GM18907 (cell line): ENCODE data around the gene CIAO3.
"Not testable (repeated sequence)": the region's sequence is repeated elsewhere in the genome, so short reads cannot be mapped to it uniquely, and the experiment has no call there.

Experiments
- ATAC-seq: cut with Tn5 transposase; IDR thresholded peaks from one replicate; pipeline ENCODE4 v1.9.1; 2021; ENCODE audit warnings: mild to moderate bottlenecking, moderate library complexity; ENCODE audit not compliant: unreplicated experiment

CIAO3 gene

DNA sequence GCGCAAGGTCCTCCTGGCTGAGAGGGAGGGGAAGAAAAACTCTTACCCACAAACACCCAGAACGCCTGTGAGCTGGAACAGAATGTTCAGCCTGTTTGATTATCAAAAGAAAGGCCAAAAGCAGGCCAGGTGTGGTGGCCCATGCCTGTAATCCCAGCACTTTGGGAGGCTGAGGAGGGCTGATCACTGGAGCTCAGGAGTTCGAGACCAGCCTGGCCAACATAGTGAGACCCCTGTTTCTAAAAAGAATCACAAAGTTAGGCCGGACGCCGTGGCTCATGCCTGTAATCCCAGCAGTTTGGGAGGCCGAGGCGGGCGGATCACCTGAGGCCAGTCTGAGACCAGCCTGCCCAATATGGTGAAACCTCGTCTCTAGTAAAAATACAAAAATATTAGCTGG, 35.5 kb upstream of the CIAO3 start:
- not testable (repeated sequence) for ATAC-seq

DNA sequence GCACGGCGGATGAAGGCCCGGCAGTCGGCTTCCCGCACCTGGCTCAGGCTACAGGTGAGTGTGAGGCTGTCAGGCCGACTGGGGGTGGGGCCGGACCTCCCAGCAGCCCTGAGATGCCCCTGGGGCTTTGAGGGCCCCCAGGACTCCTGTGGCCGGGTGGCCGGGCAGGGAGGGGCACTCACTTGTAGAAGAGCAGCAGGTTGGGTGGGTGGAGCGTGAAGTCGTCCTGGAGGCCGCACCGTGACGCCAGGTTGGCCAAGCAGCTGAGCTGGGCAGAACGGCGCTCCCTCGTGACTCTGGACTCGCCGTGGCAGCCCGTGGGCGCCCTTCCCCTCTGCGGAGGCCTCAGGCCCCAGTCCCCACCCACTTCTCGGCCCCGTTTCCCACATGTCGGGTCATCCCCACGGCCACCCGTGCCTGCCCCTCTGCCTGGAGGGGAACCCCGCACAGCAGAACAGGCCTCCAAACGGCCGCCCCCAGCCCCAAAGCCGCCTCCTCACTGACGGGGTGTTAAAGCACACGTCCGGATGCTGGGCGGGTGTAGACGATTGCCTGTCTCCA, 34.5 kb upstream of the CIAO3 start:
- ATAC-seq, result no peak

GRCh38 chr16:774086-775001, 33.5 kb upstream of the CIAO3 start:
- ATAC-seq, result no peak

GRCh38 chr16:772959-773358, 32.2 kb upstream of the CIAO3 start:
- ATAC-seq, result no peak

- ATAC-seq, result no peak
These were observed 29.6 kb upstream of the CIAO3 start for GRCh38 chr16:770411-770810.

DNA sequence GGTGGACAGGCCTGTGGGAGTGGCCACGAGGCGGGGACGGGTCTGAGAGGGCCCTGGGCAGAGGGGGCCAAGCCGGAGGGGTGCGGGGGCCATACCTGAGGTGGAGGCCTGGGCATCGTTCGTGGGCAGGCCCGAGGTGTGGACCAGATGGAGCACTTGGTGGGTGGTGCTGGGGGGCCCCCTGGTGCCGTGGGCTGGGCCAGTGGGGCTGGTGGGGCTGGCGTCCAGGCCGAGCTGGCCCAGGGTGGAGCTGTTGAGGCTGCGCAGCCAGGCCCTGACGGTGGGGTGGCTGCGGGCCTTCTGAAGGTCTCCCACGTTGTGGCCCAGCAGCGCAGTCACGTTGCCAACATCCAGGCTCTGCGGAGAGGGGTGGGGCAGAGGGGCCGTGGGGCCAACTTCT, 29.1 kb upstream of the CIAO3 start:
- ATAC-seq, result no peak

DNA sequence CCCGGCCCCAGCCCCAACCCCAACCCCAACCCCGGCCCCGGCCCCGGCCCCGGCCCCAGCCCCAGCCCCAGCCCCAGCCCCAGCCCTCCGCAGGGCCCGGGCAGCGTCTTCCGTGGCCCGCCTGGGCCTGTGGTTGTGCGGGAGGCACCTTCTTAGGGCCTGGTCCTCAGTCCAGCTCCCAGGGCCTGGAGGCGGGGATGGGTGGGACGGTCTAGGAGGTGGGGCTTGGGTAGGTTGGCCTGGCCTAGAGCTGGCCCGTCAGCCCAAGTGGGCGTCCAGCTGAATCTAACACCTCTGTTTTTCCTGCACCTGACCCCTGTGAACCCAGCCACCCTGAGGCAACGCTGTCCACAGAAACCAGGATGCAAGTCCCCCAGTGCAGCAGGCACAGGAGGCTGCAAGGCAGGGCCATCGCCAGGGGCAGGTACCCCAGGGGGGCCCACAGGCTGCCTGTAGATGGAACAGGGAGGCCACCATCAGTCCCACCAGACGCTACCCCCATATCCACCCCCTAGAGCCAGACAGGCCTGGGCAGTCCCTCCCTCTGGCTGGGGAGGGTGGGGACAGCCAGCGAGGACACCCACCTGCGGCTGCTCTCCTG, 28.5 kb upstream of the CIAO3 start:
- no peak for ATAC-seq

- ATAC-seq, result no peak
These were observed 27.6 kb upstream of the CIAO3 start for GRCh38 chr16:768428-768827.

DNA sequence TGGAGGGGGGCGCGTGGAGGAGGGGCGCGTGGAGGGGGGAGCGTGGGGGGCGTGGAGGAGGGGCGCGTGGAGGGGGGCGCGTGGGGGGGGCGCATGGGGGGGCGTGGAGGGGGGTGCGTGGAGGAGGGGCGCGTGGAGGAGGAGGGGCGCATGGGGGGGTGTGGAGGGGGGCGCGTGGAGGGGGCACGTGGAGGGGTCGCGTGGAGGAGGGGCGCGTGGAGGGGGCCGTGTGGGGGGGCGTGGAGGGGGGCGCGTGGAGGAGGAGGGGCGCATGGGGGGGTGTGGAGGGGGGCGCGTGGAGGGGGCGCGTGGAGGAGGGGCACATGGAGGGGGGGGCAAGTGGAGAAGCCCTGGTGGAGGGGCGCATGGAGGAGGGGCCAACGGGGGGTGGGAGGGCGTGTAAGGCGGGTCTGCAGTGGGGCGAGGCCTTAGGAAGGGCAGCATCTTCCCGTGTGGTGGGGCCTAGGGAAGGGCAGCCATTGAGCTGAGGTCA, 27.0 kb upstream of the CIAO3 start:
- ATAC-seq, result no peak

DNA sequence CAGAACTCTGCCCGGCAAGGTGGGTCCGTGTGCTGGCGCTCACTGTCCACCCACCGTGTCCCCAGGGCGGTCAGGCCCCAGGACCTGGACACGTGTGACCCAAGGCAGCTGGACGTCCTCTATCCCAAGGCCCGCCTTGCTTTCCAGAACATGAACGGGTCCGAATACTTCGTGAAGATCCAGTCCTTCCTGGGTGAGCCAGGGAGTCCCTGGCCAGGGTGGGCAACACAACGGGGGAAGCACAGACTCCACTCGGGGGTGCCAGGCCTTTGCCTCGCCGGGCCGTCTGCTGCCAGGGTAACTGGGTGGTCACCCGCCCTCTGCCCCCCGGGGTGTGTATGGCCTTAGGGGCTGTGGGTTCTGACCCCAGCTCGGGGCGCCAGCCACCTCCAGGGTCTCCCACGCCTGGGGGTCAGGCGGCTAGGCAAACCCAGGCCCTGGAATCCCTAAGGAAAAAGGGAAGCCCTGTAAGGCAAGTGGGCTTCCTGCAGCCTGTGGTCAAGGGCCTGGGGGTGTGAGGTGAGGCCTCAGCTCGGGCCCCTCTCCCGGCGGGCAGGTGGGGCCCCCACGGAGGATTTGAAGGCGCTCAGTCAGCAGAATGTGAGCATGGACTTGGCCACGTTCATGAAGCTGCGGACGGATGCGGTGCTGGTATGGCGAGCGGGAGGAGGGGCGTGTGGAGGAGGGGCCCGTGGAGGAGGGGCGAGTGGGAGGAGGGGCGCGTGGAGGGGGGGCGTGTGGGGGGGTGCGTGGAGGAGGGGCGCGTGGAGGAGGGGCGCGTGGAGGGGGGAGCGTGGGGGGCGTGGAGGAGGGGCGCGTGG, 26.2 kb upstream of the CIAO3 start:
- ATAC-seq, result no peak

DNA sequence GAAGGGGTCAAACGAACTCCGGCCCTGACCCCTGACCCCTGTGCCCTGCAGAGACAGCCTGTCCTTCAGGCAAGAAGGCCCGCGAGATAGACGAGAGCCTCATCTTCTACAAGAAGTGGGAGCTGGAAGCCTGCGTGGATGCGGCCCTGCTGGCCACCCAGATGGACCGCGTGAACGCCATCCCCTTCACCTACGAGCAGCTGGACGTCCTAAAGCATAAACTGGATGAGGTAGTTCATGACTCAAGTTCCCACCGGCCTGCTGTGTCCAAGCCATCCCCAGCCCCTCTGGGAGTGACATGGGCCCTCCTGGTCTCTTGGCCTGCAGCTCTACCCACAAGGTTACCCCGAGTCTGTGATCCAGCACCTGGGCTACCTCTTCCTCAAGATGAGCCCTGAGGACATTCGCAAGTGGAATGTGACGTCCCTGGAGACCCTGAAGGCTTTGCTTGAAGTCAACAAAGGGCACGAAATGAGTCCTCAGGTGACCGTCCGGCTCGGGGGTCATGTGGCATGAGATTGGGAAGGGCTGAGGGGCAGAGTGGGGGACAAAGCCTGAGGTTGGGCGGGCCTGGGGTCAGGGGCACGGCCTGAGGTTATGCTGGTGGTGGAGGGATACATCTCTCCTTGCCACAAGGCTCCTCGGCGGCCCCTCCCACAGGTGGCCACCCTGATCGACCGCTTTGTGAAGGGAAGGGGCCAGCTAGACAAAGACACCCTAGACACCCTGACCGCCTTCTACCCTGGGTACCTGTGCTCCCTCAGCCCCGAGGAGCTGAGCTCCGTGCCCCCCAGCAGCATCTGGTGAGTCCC, 25.4 kb upstream of the CIAO3 start:
- no peak for ATAC-seq

DNA sequence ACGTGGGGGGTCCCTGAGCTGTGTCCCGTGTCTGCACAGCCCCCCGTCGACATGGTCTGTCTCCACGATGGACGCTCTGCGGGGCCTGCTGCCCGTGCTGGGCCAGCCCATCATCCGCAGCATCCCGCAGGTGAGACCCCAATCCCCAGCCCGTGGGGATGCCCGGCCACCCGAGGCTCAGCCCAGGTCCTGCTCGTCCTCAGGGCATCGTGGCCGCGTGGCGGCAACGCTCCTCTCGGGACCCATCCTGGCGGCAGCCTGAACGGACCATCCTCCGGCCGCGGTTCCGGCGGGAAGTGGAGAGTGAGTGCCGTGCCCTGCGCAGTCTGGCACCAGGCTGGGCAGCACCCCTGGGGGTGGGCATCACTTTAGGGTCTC, 24.7 kb upstream of the CIAO3 start:
- ATAC-seq, result no peak

DNA sequence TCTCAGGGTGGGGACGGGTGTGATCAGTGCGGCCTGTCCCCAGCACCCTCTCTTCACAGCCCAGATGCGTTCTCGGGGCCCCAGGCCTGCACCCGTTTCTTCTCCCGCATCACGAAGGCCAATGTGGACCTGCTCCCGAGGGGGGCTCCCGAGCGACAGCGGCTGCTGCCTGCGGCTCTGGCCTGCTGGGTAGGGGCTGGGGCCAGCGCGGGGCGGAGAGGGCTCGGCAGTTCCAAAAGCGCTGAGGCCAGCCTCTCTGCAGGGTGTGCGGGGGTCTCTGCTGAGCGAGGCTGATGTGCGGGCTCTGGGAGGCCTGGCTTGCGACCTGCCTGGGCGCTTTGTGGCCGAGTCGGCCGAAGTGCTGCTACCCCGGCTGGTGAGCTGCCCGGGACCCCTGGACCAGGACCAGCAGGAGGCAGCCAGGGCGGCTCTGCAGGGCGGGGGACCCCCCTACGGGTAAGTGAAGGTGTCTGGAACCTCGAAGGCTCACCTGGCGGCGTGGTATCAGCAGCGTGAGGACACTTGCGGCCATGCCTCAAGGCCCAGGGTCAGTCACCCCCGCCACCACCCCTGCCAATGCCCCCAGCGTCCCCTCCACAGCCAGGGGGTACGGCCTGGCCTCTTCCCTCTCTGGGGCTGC, 24.2 kb upstream of the CIAO3 start:
- no peak for ATAC-seq

GRCh38 chr16:764184-764750, 23.5 kb upstream of the CIAO3 start:
- no peak for ATAC-seq

- ATAC-seq, result no peak
These were observed 22.8 kb upstream of the CIAO3 start for GRCh38 chr16:763369-764183.

DNA sequence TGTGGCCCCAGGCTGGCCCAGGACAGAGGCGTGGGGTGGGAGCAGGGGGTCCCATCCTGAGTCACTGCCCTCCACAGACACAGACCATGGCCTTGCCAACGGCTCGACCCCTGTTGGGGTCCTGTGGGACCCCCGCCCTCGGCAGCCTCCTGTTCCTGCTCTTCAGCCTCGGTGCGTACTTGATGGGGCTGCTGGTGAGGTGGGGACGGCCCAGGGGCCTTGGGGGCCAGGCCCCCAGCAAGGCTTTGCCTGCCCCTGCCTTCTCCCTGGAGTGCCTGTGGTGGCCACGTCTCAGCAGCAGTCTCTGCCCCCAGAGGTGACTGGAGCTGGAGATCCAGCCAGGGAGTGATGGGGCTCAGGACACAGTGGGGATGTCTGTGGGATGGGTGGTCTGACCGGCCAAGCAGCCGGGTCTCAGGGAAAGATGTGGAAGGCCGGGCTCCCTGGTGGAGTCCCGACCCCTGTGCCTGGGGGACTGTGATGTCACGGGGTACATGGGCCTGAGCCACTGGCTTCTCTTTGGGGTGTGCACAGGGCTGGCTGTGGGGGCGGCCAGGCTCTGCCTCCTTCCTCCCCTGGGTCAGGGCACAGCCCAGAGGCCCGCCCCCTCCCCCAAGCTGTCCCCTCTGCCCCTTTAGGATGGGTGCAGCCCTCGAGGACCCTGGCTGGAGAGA, 21.9 kb upstream of the CIAO3 start:
- ATAC-seq, result no peak

DNA sequence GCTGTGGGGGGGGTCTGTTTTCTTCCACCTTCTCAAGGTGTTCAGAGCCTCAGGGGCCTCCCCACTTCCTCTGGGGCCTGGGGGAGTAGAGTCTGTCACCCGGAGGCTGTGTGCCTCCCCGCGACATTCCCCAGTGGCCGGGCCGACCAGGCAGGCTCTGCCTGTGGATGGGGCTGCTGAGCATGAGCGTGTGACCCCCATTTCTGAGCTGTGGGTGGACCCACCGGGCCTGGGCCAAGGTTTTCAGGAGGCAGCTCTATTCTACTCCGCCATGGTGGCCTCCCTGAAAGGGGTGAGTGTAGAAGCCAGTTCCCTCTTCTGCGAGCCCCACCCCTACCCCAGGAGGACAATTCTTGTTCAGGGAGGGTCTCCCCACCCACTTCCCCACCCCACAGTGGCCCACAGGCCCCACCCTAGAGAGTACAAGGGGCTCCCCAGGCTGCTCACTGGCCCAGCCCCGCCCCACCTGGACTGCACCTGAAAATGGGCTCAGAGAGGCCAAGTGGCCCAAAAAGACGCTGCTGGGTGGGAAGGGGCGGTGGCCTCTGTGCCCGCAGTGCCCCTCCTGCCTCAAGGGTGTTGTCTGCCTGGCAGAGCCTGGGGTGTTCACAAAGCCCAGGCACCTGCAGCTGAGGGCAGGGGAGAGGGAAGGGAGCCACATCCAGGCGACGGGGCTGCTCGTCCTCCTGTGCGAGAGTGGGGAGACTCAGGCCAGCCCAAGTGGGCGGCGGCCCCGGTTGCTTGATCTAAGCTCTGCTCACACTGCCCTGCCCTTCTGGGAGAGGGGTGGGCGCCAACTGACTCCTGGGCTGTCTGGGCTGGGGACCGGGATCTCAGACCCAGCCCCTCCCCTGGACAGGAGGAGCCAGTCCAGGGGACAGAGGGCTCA, 21.1 kb upstream of the CIAO3 start:
- ATAC-seq, result no peak
